Measurements from ENCODE around the gene PRTFDC1.

DNA sequence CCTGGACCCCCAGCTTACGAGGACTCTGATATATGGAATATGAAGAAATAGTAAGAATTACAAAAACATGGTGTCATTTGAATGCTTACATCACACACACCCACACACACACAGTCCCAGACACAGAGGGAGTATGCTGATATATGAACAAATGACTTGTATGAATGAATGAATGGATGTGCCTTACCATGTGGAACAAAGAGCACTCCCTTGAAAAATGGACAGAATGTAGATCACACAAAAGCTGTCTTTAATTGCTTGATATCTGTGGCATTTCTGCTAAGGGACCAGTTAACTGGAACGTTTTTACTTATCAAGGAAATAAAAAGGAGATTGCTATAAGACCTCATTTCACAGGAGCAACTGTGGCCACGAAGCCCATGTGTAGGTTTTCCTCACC lies 46.0 kb downstream of the PRTFDC1 start:
- TF ChIP-seq CTCF (IDR thresholded peaks at IDR 0.05), result no peak
- no peak for TF ChIP-seq POLR2A (IDR thresholded peaks at IDR 0.05; ENCODE audit: low read depth)
- TF ChIP-seq EP300 (IDR thresholded peaks at IDR 0.05), result no peak
- no peak for TF ChIP-seq POLR2AphosphoS5 (IDR thresholded peaks at IDR 0.05)

All from esophagus muscularis mucosa (tissue), 4 donors.